ENCODE measurements around the gene NFKB1.
A peak's percentile ranks its signal among the peaks of the same experiment; 100 is the strongest.
"Not testable (repeated sequence)": the region's sequence is repeated elsewhere in the genome, so short reads cannot be mapped to it uniquely, and the experiment has no call there.

The NFKB1 gene

DNA sequence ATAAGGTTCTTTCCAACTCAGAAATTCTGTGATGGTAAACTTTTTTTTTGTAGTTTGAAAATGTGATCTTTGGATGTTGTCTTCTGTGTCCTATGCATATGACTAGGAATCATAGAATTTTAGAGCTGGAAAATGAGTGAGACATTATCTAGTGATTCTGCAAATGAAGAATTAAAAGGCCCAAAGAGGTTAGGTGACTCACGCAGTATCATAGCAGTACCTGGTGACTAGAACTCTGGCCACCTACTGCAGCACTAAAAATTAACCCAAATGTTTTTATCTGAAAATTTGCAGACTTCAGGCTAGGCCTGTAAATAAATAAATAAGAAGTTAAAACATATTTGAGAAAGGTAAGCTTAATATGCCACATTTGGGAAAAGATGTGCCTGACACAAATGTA lies 52.8 kb downstream of the NFKB1 start:
- CTCF ChIA-PET, result no interaction called here
- peaks cover 50% of the 10 kb centered on the region for H3K4me1 Mint-ChIP-seq
- peaks cover 50% of the 10 kb centered on the region for H3K36me3 Mint-ChIP-seq
- no peaks in the 10 kb centered on the region for H3K9me3 Mint-ChIP-seq
- H3K27ac Mint-ChIP-seq, result no peak overlapping the region
- no peaks in the 10 kb centered on the region for H3K27me3 Mint-ChIP-seq
- H3K4me3 Mint-ChIP-seq, result no peak overlapping the region
- DNase-seq, result no peak

DNA sequence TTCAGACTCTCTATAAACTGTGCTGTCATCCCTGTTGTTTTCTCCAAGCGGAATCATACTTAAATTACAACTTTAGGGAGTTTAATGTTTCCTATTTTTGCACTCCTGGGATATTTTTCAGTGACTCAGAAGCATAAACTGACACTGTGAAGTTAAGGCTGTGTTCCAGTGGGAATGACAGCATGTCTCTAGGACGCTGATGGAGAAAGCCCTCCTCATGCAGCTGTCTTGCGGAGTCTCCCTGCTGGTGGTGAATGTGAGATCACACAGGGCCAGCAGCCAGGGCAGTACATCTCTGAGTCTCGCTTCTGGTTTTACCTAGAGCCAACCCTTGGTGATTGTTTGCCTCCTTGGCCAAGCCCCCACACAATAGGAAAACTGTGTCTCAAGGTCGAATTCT lies 53.3 kb downstream of the NFKB1 start:
- no peaks in the 10 kb centered on the region for H3K27me3 Mint-ChIP-seq
- H3K9me3 Mint-ChIP-seq, result no peaks in the 10 kb centered on the region
- CTCF ChIA-PET, result no interaction called here
- DNase-seq, result no peak
- peaks cover 55% of the 10 kb centered on the region for H3K4me1 Mint-ChIP-seq
- H3K4me3 Mint-ChIP-seq, result no peak overlapping the region
- H3K36me3 Mint-ChIP-seq, result peaks cover 51% of the 10 kb centered on the region
- H3K27ac Mint-ChIP-seq, result no peak overlapping the region

DNA sequence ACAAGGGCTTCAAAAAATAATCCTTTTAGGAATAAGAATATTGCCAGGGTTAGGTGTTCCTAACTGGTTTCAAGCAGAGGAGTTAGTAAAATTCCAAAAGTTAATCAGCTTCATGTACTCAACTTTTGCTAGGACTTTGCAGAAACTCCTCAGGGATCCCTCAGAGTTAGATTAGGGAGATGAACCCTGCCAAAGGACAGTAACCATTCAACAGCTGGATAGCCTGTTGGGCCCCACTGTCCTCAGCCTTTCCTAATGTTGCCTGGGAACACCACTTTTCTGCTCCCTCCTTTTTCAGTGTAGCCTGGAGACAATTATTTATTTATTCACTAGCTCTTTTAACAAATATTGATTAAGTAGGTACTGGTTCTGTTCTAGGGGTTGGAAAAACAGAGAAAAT lies 53.8 kb downstream of the NFKB1 start:
- no peaks in the 10 kb centered on the region for H3K27me3 Mint-ChIP-seq
- H3K36me3 Mint-ChIP-seq, result peaks cover 49% of the 10 kb centered on the region
- H3K9me3 Mint-ChIP-seq, result no peaks in the 10 kb centered on the region
- peaks cover 58% of the 10 kb centered on the region for H3K4me1 Mint-ChIP-seq
- H3K4me3 Mint-ChIP-seq, result no peak overlapping the region
- CTCF ChIA-PET, result no interaction called here
- no peak overlapping the region for H3K27ac Mint-ChIP-seq
- DNase-seq, result no peak

DNA sequence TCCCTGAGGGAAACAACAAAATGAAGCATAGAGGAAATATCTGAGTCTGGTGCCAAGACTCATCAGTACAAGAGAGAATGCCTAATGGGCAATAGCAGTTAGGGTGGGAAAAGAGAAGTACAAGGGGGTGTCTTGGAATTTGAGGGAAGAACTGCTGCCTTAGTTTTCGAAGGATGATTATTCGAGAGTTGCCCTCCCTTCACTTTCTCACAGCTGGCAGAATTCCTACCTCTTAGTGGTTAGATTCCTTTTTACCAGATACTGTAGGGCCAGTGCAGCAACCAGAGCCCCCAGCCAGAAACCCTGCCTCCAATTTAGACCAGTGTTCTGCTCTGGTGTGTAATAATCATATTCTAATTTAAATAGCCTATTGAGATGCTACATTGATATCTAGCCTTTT lies 56.5 kb downstream of the NFKB1 start:
- no peaks in the 10 kb centered on the region for H3K27me3 Mint-ChIP-seq
- H3K4me3 Mint-ChIP-seq, result no peak overlapping the region
- H3K36me3 Mint-ChIP-seq, result peaks cover 51% of the 10 kb centered on the region
- CTCF ChIA-PET, result interaction anchor here (1.6 kb wide), 1 partner anchor 10 kb away, joined by 4 read pairs; no protein-coding TSS in a partner anchor
- no peak for DNase-seq
- no peaks in the 10 kb centered on the region for H3K9me3 Mint-ChIP-seq
- peaks cover 63% of the 10 kb centered on the region for H3K4me1 Mint-ChIP-seq
- H3K27ac Mint-ChIP-seq, result no peak overlapping the region

DNA sequence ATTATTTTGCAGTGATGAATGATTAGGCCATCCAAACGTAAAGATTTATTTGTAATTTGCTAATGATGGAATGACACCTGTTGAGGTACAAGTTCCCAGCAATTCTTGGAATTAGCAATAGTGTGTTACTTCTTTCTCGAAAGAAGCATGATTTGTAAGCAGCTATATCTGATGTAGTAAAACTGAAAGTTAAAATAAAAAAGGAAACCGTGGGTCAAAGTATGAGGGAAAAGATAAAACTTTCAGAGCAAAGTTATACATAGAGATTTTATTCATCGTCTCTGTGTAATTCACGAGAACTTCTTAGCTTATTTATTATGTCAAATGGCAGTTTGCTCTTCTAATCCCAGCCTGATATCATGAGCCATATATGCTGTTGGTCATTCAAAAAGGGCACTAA lies 59.0 kb downstream of the NFKB1 start:
- Mint-ChIP-seq H3K4me1 (peaks cover 58% of the 10 kb centered on the region), H3K27me3 (no peaks in the 10 kb centered on the region), H3K27ac (peak overlapping the region; percentile 88), H3K4me3 (peak overlapping the region; percentile 69), H3K36me3 (peaks cover 51% of the 10 kb centered on the region), H3K9me3 (no peaks in the 10 kb centered on the region)
- CTCF ChIA-PET, result interaction anchor here (1.3 kb wide), 1 partner anchor 32 kb away, joined by 3 read pairs; no protein-coding TSS in a partner anchor
- DNase-seq, result no peak

DNA sequence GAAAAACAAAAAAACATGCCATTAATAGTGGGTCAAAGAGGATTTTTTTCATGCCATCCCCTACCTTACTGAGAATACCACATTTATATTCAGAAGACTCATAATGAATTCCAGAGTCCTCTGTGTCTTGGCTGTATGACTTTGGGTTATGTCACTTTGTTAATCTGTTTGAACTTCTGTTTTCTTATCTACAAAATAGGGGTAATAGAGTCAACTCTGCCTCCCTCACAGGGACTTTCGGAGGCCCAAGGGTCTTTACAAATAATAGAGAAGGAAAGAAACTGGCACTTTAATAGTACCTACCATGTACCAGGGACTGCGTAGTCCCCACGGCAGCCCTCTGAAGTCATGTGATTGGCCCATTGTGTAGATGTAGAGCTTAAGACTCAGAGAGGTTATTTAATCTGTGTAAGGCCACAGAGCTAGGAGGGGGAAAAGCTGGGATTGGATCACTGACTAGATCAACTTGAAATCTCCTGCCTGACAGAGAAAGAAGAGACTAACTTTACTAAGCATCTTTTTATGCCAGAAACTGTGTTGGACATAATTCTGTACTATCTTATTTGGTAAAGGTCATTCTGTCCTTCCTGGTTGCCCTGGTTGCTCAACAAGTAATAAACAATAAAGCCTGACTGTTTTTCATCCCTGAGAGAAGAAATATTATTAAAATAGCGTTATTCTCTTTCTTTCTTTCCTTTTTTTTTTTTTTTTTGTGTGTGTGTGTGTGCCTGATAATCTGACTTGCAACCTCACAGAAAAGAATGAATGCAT lies 59.6 kb downstream of the NFKB1 start:
- Mint-ChIP-seq H3K4me3 (peak overlapping the region; percentile 69), H3K4me1 (peaks cover 62% of the 10 kb centered on the region), H3K9me3 (no peaks in the 10 kb centered on the region), H3K27me3 (no peaks in the 10 kb centered on the region), H3K27ac (peak overlapping the region; percentile 88), H3K36me3 (peaks cover 54% of the 10 kb centered on the region)
- CTCF ChIA-PET, result interaction anchor here (1.3 to 1.8 kb wide), 2 partner anchors 18 to 32 kb away, joined by 3 to 5 read pairs; no protein-coding TSS in a partner anchor
- DNase-seq, result no peak

DNA sequence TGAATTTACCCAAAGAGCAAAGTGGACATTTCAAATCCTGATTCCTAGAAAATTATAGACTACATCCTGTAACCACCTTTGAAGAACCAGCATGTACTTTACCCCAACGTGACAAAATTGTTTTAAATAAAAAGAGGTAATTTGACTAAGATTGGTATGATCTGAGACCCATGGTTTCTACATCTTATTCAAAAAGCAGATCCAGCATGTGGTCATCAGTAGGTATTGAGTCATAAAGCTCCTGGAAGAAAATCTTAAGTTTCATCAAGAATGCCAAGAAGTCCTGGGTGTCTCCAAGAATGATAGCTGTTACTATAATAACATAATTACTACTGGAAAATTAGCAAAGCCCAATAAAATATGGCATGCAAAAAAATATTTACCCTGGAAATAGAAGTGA lies 61.8 kb downstream of the NFKB1 start:
- peak overlapping the region; percentile 60 for H3K27ac Mint-ChIP-seq

DNA sequence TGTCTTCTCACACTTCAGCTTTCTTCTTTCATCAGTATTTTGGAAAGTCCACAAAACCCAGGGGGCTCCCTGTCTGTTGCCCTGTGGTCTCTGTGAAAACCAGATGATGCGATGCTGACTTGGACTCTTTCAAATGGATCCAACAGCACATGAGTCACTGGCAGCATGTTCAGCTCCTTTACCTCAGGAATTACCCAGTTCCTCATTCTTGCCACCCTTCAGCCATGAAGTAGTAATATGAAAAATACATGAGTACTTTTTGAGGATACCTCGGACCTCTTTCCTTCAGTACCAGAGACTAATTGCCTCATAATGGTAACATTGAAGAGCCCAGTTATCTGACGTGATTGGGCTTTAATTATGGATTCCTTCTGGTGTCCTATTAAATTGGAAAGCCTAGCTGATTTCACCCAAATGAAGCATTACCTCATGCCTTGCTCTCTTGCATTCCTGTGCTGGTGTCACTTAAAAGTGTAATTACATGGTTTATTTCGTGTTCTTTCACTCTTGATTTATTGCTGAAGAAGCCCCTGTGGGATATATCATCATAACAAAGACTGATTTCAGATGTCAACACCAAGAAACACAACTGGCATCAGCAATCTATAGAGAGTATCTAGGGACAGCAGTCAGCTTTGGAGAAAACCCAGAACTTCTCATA lies 63.4 kb downstream of the NFKB1 start:
- no peak overlapping the region for H3K4me3 Mint-ChIP-seq
- CTCF ChIA-PET, result interaction anchor here (1.0 to 1.9 kb wide), 2 partner anchors 9 to 15 kb away, joined by 3 to 6 read pairs; no protein-coding TSS in a partner anchor
- H3K27me3 Mint-ChIP-seq, result no peaks in the 10 kb centered on the region
- no peaks in the 10 kb centered on the region for H3K9me3 Mint-ChIP-seq
- peaks cover 70% of the 10 kb centered on the region for H3K36me3 Mint-ChIP-seq
- no peak for DNase-seq
- peaks cover 67% of the 10 kb centered on the region for H3K4me1 Mint-ChIP-seq
- no peak overlapping the region for H3K27ac Mint-ChIP-seq

More for the DNA sequence above, 61.8 kb downstream of the NFKB1 start:
- no peak for DNase-seq
- Mint-ChIP-seq H3K27me3 (no peaks in the 10 kb centered on the region), H3K36me3 (peaks cover 65% of the 10 kb centered on the region), H3K9me3 (no peaks in the 10 kb centered on the region), H3K4me3 (no peak overlapping the region), H3K4me1 (peaks cover 75% of the 10 kb centered on the region)
- CTCF ChIA-PET, result no interaction called here

DNA sequence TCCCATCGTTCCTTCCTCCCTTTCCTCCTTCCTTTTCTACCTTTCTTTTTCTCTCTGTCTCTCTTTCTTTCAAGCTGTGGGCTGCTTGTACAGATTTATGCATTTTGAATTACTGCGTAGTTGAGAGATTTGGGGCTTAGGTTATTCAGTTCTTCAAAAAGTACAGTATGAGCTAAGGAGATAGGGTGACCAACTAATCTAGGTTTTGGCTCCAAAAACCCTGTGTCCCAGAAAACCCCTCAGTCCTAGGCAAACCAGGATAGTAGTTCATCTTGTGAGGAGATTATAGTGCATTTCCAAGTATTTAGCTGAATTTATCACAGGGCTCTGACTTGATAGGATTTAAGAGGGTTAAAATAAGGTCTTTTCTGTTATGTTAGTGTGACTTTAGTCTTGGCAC lies 64.5 kb downstream of the NFKB1 start:
- H3K36me3 Mint-ChIP-seq, result peaks cover 71% of the 10 kb centered on the region
- H3K27me3 Mint-ChIP-seq, result no peaks in the 10 kb centered on the region
- peaks cover 56% of the 10 kb centered on the region for H3K4me1 Mint-ChIP-seq
- CTCF ChIA-PET, result interaction anchor here (1.0 to 1.9 kb wide), 2 partner anchors 8 to 14 kb away, joined by 3 to 6 read pairs; no protein-coding TSS in a partner anchor
- no peak overlapping the region for H3K27ac Mint-ChIP-seq
- H3K4me3 Mint-ChIP-seq, result no peak overlapping the region
- peaks cover 2% of the 10 kb centered on the region for H3K9me3 Mint-ChIP-seq
- no peak for DNase-seq

DNA sequence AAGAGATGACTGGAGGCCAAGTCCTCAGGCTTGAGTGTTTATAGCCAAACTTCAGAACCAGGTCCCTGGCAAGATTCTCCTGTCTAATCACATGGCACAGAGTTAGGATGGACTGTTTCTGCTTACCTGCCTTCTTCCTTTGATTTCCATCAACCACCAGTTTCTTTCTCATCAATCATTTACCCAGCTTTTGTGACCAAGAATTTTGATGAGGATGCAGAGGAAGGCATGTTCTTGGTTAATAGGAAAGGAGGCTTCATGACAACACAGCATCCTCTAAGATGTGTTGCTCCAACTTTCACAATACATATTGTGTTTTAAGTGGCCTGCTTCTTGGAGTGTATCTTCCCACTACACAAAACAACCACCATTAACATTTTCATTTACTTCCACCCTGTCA lies 65.3 kb downstream of the NFKB1 start:
- H3K9me3 Mint-ChIP-seq, result peaks cover 2% of the 10 kb centered on the region
- no peak for DNase-seq
- peaks cover 51% of the 10 kb centered on the region for H3K4me1 Mint-ChIP-seq
- CTCF ChIA-PET, result interaction anchor here (1.9 kb wide), 1 partner anchor 13 kb away, joined by 6 read pairs; no protein-coding TSS in a partner anchor
- peaks cover 71% of the 10 kb centered on the region for H3K36me3 Mint-ChIP-seq
- no peak overlapping the region for H3K27ac Mint-ChIP-seq
- H3K27me3 Mint-ChIP-seq, result no peaks in the 10 kb centered on the region
- H3K4me3 Mint-ChIP-seq, result no peak overlapping the region

DNA sequence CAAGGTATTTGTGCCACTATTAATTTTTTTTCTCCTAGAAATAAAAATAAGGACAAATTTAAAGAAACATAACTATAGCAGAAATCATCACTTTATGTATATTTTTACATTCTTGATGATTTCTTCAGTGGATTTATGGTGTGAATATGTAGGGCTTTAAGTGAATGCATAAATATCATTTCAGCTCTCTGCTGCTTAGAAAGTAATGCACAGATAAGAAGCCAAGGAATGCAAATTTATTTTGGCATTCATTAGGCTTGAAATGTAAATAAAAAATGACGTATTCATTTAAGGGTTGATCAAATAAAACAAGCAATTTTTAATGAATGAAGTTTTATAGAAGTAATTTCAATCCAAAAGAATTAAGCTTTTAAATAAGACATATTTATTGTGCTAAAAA lies 66.3 kb downstream of the NFKB1 start:
- H3K9me3 Mint-ChIP-seq, result peaks cover 2% of the 10 kb centered on the region
- DNase-seq, result no peak
- CTCF ChIA-PET, result interaction anchor here (1.2 kb wide), 1 partner anchor 9 kb away, joined by 4 read pairs; no protein-coding TSS in a partner anchor
- no peaks in the 10 kb centered on the region for H3K27me3 Mint-ChIP-seq
- H3K36me3 Mint-ChIP-seq, result peaks cover 67% of the 10 kb centered on the region
- no peak overlapping the region for H3K4me3 Mint-ChIP-seq
- H3K27ac Mint-ChIP-seq, result no peak overlapping the region
- peaks cover 50% of the 10 kb centered on the region for H3K4me1 Mint-ChIP-seq

DNA sequence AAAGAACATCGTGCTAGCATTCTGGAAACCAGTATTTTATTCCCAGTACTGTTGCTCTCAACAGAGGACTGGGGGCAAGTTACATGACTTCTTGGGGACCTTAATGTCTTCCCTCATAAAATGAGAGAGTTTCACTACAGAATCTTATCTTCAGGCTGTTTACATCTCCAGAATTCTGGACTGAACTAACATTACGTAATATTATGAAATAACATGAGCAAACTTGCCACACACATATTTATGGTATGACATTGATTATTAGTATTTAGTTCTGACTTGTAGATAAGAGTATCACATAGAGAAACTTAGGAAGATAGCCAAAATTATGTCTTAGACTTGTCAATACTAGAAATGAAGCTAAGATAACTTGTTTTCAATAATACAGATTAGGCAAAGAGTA lies 68.0 kb downstream of the NFKB1 start:
- H3K4me3 Mint-ChIP-seq, result no peak overlapping the region
- no peaks in the 10 kb centered on the region for H3K27me3 Mint-ChIP-seq
- no peak overlapping the region for H3K27ac Mint-ChIP-seq
- DNase-seq, result no peak
- CTCF ChIA-PET, result interaction anchor here (2.1 kb wide), 1 partner anchor 9 kb away, joined by 6 read pairs; no protein-coding TSS in a partner anchor
- H3K36me3 Mint-ChIP-seq, result peaks cover 67% of the 10 kb centered on the region
- H3K9me3 Mint-ChIP-seq, result peaks cover 2% of the 10 kb centered on the region
- peaks cover 60% of the 10 kb centered on the region for H3K4me1 Mint-ChIP-seq

DNA sequence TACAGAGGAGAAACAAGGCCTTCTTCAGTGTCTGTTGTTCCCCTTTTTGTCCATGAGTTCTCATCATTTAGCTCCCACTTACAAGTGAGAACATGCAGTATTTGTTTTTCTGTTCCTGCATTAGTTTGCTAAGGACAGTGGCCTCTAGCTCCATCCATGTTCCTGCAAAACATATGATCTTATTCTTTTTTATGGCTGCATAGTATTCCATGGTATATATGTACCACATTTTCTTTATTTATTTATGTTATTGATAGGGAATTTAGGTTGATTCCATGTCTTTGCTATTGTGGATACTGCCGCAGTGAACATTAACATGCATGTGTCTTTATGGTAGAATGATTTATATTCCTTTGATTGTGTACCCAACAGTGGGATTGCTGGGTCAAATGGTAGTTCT lies 69.1 kb downstream of the NFKB1 start:
- H3K4me3 Mint-ChIP-seq, H3K27ac Mint-ChIP-seq, H3K9me3 Mint-ChIP-seq, DNase-seq, H3K27me3 Mint-ChIP-seq, CTCF ChIA-PET: not testable (repeated sequence)
- Mint-ChIP-seq H3K4me1 (peaks cover 64% of the 10 kb centered on the region), H3K36me3 (peaks cover 60% of the 10 kb centered on the region)

DNA sequence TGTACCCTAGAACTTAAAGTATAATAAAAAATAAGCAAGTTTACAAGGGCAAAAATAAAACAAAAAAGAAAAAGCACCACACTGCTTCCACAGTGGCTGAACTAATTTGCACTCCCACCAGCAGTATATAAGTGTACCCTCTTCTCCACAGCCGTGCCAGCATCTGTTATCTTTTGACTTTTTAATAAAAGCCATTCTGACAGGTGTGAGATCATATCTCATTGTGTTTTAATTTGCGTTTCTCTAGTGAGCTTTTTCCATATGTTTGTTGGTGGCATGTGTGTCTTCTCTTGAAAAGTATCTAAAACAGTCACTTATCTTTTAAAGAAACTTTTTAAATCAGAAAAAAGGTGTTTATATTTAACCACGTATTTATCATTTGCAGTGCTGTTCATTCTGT lies 71.3 kb downstream of the NFKB1 start:
- peaks cover 2% of the 10 kb centered on the region for H3K9me3 Mint-ChIP-seq
- peaks cover 59% of the 10 kb centered on the region for H3K36me3 Mint-ChIP-seq
- peaks cover 62% of the 10 kb centered on the region for H3K4me1 Mint-ChIP-seq
- H3K27ac Mint-ChIP-seq, result no peak overlapping the region
- no peaks in the 10 kb centered on the region for H3K27me3 Mint-ChIP-seq
- DNase-seq, result no peak
- H3K4me3 Mint-ChIP-seq, result no peak overlapping the region
- CTCF ChIA-PET, result interaction anchor here (0.8 kb wide), 1 partner anchor 124 kb away, joined by 5 read pairs; no protein-coding TSS in a partner anchor

All from activated naive CD4-positive, alpha-beta T cell treated with anti-CD3 and anti-CD28 coated beads, Interleukin-2, amount 10 ng/mL, durations not matched to agents 7 days and 5 days (primary cell).